Testis (tissue), 3 donors: Measurements from ENCODE around the gene PPP2R1B. TPM values are rescaled to one million over a fixed set of nuclear protein-coding genes. Genes with fewer than 3 reads are reported as not detected.
"Not testable (repeated sequence)": the region's sequence is repeated elsewhere in the genome, so short reads cannot be mapped to it uniquely, and the experiment has no call there.

Experiments used
- DNase-seq: peaks from one replicate; pipeline ENCODE4 v3.0.0-alpha.2; 2019
- H3K27ac ChIP-seq, 2 donors: fragments of 200-600 bp; sonication (generic); one replicate each; pipeline ENCODE4 v1.5.1; 2019
- H3K27me3 ChIP-seq: fragments of 200-600 bp; sonication (generic); one replicate; pipeline ENCODE4 v1.5.1; 2019
- H3K36me3 ChIP-seq: fragments of 200-600 bp; sonication (generic); one replicate; pipeline ENCODE4 v1.5.1; 2017; ENCODE audit warnings: low read depth; ENCODE audit errors: missing control alignments
- H3K4me1 ChIP-seq: fragments of 200-600 bp; sonication (generic); one replicate; pipeline ENCODE4 v1.5.1; 2019
- H3K4me3 ChIP-seq, 2 donors: fragments of 200-600 bp; sonication (generic); one replicate each; pipeline ENCODE4 v1.5.1; 2017 to 2019
- H3K9me3 ChIP-seq: fragments of 200-600 bp; sonication (generic); one replicate; pipeline ENCODE4 v1.5.1; 2017
- POLR2A ChIP-seq: fragments of 450-650 bp; IDR thresholded peaks from one replicate; pipeline ENCODE4 v1.6.1; 2017; ENCODE audit warnings: antibody characterized with exemption, mild to moderate bottlenecking, moderate library complexity
- WGBS, 2 donors: methylation state at CpG; one replicate each; pipeline ENCODE4 v1.1.5; 2018; 5-methylcytosine and 5-hydroxymethylcytosine counted together
- intact Hi-C: fragments of 100-400 bp; cut with DNase I; formaldehyde crosslinking; loops from one replicate; pipeline ENCODE4 v1.15.1; 2023; ENCODE audit warnings: low total_unique reads
- polyA plus RNA-seq: library from polyadenylated mRNA; stranded (reverse); fragments of 350-450 nt; fragmentation: Illumina TruSeq; extraction: RNeasy Lipid Tissue Mini Kit (QIAGEN cat#74804); gene quantifications from one replicate; pipeline ENCODE4 v1.2.3, GENCODE V29; 2014; ENCODE audit warnings: low read depth, low replicate concordance; ENCODE audit not compliant: insufficient read depth
- total RNA-seq, 2 donors: library from RNA; depleted of rRNA; stranded (reverse); fragments of >200 nt; gene quantifications; one replicate each; pipeline ENCODE4 v1.2.3, GENCODE V29; 2016
- TF ChIP-seq, protein P1 (sequence below), 3 experiments: fragments of 450-650 bp in 2 of 3; fragments of 200-600 bp in 1 of 3; sonication (generic) in 1 of 3; IDR thresholded peaks; one replicate each; pipeline ENCODE4 v1.5.1; 2016 to 2019; ENCODE audit warnings: antibody characterized with exemption in 3 of 3, mild to moderate bottlenecking in 2 of 3, moderate library complexity in 1 of 3

PPP2R1B gene
- total and polyA plus RNA-seq, 3 donors from 2014 or later = 67.2 to 115 (median 75.8) TPM

DNA sequence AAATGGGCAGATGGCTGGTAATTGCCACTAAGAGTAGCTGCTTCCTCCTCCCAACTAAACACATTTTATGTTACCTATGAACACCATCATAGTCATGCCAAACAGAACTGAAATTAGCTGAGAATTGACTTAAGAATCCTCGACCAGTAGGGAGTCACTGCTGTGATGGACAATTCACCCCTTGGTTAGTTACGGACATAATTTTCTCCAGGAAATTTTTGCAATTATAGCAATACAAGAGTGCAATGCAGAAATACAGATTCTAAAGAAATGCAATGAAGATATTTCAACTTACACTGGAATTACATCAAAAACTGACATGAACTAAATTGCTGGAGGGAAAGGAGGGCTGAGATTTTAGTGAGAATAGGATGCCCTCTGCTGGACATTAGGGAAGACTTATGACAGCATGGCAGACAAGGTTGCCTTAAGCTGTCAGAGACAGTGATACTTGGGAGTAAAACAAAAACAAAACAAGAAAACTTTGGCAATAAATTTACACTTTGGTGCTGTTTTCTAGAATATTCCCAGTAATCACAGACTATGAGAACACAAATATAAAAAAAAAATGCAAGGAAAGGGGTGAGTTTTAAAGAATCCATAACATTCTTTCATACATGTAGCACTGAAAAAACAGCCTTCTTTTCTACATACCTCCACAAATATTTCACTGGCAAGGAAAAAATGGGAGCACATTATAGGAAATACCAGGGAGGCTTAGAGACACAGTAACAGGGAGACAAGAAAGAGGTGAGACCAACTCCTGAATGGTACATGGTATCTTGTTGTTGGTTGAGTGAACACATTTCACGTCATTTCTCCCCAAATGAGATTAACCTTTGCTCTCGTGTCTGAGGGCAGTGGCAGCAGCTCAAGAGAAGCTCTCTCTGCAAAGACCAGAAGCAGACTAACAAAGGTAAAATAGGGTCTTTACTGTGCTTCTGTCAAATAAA lies 11.2 kb upstream of the PPP2R1B start:
- no peak overlapping the region for H3K27ac ChIP-seq

DNA sequence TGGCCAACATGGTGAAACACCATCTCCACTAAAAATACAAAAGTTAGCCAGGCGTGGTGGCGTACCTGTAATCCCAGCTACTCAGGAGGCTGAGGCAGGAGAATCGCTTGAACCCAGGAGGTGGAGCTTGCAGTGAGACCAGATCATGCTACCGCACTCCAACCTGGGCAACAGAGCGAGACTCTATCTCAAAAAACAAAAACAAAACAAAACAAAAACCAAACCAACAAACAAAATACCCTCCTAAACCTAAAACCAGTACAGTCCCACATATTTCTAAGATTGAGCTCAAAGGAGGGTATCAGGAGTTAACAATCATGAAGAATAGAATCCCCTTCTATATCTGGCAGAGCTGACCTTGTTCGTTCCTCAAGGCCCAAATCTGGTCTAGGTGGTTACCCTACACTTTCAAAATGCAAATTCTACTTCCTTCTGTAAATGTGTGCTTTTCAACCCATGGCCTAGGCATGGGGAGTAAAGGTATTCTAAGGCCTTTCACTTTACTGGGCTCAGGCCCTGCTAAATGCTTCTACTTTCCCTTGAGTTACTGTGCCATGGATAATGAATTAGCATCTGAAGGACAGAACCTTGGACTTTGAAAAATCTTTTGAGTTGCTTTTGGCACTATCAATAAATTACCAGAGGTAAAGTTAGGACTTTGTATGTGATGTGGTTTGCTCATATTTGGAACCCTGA lies 10.4 kb upstream of the PPP2R1B start:
- Histone ChIP-seq H3K36me3 (no peaks in the 10 kb centered on the region), H3K4me3 (no peak overlapping the region), H3K9me3 (no peaks in the 10 kb centered on the region), H3K4me1 (no peaks in the 10 kb centered on the region), H3K27ac (no peak overlapping the region), H3K27me3 (no peaks in the 10 kb centered on the region)
- intact Hi-C loops = no loop called here
- 85 to 90% methylated on average over 6 of the region's 6 CpGs for WGBS, 2 donors
- TF ChIP-seq POLR2A = no peak
- TF ChIP-seq, protein P1, sequence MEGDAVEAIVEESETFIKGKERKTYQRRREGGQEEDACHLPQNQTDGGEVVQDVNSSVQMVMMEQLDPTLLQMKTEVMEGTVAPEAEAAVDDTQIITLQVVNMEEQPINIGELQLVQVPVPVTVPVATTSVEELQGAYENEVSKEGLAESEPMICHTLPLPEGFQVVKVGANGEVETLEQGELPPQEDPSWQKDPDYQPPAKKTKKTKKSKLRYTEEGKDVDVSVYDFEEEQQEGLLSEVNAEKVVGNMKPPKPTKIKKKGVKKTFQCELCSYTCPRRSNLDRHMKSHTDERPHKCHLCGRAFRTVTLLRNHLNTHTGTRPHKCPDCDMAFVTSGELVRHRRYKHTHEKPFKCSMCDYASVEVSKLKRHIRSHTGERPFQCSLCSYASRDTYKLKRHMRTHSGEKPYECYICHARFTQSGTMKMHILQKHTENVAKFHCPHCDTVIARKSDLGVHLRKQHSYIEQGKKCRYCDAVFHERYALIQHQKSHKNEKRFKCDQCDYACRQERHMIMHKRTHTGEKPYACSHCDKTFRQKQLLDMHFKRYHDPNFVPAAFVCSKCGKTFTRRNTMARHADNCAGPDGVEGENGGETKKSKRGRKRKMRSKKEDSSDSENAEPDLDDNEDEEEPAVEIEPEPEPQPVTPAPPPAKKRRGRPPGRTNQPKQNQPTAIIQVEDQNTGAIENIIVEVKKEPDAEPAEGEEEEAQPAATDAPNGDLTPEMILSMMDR (IDR thresholded peaks at IDR 0.05) = no peak
- DNase-seq = no peak

More for the DNA sequence above, 11.2 kb upstream of the PPP2R1B start:
- Histone ChIP-seq H3K4me3 (no peak overlapping the region), H3K27me3 (no peaks in the 10 kb centered on the region), H3K9me3 (no peaks in the 10 kb centered on the region), H3K4me1 (no peaks in the 10 kb centered on the region), H3K36me3 (no peaks in the 10 kb centered on the region)
- TF ChIP-seq, protein P1 (IDR thresholded peaks at IDR 0.05) = peak; percentile 64 to 86 (median 84)
- no peak for TF ChIP-seq POLR2A
- peak; percentile 30 for DNase-seq
- WGBS, 2 donors = 80 to 81% methylated on average over 4 of the region's 4 CpGs
- intact Hi-C loops = no loop called here

DNA sequence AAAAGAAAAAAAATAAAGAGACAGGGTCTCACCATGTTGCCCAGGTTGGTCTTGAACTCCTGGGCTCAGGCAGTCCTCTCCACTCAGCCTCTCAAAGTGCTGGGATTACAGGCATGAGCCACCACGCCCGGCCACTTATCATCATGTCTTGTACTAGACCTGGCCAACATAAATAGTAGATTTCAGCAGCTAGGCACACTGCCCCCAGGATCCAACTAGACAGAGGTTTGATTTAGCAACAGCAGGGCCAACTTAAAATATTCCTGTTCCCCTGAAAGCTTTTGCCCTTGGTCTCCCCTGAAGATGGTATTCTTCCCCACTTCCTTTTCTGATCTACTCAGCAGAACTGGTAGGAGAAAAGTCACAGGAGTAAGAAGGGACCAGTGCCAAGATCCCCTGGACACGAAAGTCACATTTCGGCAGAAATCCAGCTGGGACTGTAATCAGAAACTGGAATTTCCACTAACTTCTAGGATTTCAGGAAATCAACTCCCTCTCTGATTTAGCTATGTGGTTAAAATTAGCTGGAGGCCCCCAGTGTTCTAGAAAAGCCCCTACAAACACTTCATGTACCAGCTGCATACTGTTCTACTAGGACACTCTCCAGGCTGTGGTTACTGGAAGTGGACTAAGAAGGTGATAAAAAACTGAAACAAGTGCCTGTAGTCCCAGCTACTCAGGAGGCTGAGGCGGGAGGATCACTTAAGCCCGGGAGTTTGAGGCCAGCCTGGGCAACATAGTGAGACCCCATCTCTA lies 8.9 kb upstream of the PPP2R1B start:
- H3K9me3 ChIP-seq = no peaks in the 10 kb centered on the region
- no peaks in the 10 kb centered on the region for H3K27me3 ChIP-seq
- intact Hi-C loops = loop anchor here (5.0 kb wide), 1 partner anchor 173 kb away; the partner anchor contains the start of gene SIK2
- H3K4me1 ChIP-seq = no peaks in the 10 kb centered on the region
- TF ChIP-seq POLR2A = no peak
- TF ChIP-seq, protein P1 (IDR thresholded peaks at IDR 0.05) = no peak
- H3K27ac ChIP-seq = peak overlapping the region in 1 of 2 donors; percentile 68
- no peak overlapping the region for H3K4me3 ChIP-seq
- WGBS, 2 donors = 43 to 56% methylated on average over 6 of the region's 6 CpGs
- H3K36me3 ChIP-seq = no peaks in the 10 kb centered on the region
- DNase-seq = peak; percentile 24

DNA sequence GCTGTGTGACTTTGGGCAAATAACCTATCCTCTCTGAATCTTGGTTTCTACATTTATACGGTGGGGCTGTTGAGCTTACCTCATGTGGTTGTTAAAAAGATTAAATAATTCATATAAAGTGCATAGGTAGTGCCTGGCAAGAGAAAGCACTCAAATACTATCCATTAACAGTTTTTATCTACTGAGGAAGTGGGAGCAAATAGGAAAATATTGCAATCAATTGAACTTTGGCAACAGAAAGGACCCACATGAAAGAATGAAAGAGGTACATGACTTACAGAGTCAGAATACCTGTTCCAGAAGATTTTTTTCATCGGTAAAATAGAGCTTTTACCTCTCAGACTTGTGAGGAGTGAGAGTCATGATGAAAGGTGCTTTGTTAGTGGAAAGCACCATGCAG lies 6.3 kb upstream of the PPP2R1B start:
- Histone ChIP-seq H3K36me3 (no peaks in the 10 kb centered on the region), H3K9me3 (no peaks in the 10 kb centered on the region), H3K4me1 (no peaks in the 10 kb centered on the region), H3K4me3 (no peak overlapping the region), H3K27ac (no peak overlapping the region), H3K27me3 (no peaks in the 10 kb centered on the region)
- 91 to 97% methylated on average over 2 of the region's 2 CpGs for WGBS, 2 donors
- intact Hi-C loops = loop anchor here (5.0 kb wide), 1 partner anchor 170 kb away; the partner anchor contains the start of gene SIK2
- TF ChIP-seq, protein P1 (IDR thresholded peaks at IDR 0.05) = no peak
- TF ChIP-seq POLR2A = no peak
- DNase-seq = no peak

DNA sequence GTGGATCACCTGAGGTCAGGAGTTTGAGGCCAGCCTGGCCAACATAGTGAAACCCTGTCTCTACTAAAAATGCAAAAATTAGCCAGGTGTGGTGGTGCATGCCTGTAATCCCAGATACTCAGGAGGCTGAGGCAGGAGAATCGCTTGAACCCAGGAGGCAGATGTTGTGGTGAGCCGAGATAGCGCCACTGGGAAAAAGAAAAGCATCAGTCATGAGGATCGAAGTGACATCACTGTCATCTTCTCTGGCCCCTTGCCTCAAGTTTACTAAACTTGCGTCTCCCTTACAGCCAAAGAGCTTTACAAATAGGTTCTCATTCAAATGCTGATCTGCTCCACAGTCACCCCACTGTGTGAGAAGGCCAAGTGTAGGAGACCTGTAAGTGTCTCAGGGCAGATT lies 5.0 kb upstream of the PPP2R1B start:
- DNase-seq, H3K36me3 ChIP-seq, H3K4me3 ChIP-seq, H3K4me1 ChIP-seq, H3K27ac ChIP-seq, H3K9me3 ChIP-seq, H3K27me3 ChIP-seq: not testable (repeated sequence)
- 88 to 94% methylated on average over 5 of the region's 5 CpGs for WGBS, 2 donors
- intact Hi-C loops = loop anchor here (5.0 kb wide), 1 partner anchor 169 kb away; the partner anchor contains the start of gene SIK2
